ENCODE measurements around the gene MLEC.
A peak's percentile ranks its signal among the peaks of the same experiment; 100 is the strongest.
"Not testable (repeated sequence)": the region's sequence is repeated elsewhere in the genome, so short reads cannot be mapped to it uniquely, and the experiment has no call there.

The MLEC gene

DNA sequence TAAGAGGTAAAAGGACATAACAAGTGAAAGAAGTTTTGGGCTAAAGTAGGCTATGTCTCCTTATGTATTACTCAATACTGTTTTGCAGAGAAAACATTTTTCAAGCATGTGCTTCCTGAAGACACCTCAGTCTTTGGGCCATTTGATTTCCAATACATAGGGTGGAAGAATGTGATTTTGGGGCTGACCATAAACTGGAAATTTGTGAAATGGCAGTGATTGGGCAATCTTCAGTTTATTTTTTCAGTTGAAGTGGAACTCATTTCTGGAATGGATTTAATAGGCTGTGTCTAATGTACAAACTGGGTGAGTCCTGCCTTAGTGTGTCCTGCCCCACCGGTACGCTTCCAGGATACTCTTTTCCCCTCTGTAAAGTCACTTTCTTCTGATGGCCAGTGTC, 35.8 kb downstream of the MLEC start:
- no peak for DNase-seq

DNA sequence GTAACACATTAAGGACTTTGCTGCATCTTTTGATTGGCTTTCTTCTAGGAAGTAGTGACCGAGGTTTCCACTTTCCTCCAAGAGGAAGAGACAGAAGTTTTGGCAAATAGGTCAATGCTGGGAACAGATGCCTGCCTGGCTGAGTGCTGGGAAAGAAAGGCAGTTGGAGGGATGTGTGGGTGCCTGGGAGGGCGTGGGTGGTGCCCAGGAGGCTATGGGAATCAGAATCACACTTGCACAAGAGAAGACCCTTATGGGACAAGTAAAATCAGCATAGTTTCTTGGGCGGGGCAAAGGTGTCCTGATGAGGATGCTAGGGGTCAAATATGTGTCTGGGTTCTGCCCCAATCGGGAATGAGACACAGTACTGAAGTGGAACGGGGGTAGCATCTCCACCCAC, 37.8 kb downstream of the MLEC start:
- DNase-seq: no peak

DNA sequence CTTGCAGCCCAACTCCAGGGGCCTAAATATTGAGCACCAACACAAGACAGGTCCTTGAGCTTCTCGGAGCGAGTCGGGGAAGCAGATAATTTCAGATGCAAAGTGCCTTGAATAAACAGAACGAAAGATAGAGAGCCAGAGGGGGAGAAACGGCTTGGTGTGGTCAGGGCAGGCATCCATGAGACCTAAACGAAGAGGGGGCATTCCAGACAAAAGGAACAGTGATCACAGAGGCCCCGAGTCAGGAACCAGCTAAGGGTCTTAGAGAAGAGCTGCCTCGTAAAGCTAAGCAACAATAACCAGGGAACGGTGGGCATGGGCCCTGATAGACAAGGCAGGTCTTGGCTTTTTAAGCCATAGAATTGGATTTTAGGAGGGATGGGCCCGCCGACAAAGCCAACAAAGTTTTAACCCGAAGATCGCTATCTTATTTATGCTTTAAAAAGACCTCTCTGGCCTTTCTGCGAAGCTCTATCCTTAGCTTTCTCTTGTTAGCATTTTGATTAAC, 38.3 kb downstream of the MLEC start:
- no peak for DNase-seq

DNA sequence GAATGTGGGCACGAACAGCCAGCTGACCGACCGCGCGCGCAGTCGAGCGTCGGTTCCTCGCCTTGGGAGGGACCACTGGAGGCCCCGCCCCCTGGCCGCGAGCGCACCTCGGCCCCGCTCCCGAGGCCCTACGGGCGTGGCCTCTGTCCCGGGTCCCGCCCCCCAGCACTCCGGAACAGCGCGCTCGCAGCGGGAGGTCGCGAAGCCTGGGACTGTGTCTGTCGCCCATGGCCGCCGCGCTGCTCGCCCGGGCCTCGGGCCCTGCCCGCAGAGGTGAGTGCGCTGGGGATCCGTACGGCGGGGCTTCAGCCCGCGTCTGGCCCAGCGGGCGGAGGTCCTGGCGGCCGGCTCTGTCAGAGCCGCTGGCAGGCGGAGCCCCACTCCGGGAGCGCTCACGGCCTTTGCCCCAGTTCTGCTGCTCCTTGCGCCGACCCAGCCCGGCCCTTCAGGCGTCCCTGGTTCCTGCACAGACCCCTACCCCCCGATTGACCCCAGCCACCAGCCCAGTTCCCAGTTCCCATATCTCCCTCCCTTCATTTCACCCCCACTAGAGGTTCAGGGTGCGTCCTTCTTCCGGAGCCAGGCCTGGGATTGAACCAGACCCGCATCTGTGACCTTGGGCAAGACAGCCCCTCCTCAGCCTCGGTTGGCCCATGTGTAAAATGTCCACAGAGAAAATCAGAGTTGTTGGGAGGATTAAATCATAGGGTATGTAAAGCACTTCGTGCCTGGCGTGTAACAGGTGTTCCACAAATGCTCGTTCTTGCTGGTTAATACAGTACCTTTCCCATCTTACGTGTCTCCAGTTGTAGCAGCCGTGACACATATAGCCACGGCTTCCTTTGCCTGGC, 38.9 kb downstream of the MLEC start, which contains the start of gene ACADS:
Gene ACADS, plus strand, starts transcription at position 168 of the 851 bp plus-strand sequence. Its CDS starts 60 bp downstream, at position 228.
- peak; percentile 84 to 88 (median 86) for DNase-seq

DNA sequence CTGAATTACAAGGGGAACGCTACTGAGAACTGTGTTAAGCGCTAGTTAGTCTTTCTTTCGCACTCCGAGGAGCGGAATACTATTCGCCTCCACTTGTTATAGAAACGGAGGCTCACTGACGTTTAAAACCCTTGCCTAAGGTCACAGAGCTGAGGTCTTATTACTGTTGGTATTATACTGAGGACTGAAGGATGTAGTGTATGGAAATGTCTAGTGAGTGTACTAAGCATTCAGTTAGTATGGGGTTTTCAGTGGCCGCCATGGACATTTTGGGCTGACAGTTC, 39.5 kb downstream of the MLEC start:
- DNase-seq: no peak

DNA sequence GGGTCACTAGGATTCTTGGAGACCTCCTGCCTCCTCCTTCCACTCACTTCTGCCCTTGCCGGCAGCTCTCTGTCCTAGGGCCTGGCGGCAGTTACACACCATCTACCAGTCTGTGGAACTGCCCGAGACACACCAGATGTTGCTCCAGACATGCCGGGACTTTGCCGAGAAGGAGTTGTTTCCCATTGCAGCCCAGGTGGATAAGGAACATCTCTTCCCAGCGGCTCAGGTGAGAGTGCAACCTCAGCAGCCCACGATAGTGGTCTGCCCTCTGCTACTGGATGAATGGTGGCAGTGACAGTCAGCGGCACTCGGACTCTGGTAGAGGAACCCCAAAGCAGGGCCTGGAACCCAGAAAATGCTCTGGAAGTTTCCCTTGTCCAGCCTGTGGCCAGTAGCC, 40.0 kb downstream of the MLEC start:
- DNase-seq: no peak

DNA sequence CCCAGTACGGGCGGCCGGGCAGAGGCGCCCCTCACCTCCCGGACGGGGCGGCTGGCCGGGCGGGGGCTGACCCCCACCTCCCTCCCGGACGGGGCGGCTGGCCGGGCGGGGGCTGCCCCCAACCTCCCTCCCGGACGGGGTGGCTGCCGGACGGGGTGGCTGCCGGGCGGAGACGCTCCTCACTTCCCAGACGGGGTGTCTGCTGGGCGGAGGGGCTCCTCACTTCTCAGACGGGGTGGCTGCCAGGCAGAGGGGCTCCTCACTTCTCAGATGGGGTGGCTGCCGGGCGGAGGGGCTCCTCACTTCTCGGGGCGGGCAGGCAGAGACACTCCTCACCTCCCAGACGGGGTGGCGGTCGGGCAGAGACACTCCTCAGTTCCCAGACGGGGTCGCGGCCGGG, 45.2 kb downstream of the MLEC start:
- DNase-seq: not testable (repeated sequence)

DNA sequence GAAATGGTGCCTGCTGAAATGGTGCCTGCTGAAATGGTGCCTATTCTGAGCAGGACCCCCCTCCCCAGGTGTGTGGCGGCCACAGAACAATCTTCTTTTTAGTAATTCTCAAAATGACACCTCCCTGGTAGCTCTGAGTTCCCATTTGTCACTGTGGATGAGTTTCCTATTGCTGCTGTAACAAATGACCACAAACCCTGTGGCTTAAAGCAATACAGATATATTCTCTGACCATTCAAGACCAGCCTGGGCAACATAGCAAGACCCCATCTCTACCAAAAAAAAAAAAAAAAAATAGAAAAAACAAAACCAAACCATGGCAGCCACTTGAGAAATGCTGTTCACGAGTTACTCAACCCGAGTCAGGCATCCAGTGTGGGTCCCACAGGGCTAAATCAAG, 46.6 kb downstream of the MLEC start:
- DNase-seq: no peak

DNA sequence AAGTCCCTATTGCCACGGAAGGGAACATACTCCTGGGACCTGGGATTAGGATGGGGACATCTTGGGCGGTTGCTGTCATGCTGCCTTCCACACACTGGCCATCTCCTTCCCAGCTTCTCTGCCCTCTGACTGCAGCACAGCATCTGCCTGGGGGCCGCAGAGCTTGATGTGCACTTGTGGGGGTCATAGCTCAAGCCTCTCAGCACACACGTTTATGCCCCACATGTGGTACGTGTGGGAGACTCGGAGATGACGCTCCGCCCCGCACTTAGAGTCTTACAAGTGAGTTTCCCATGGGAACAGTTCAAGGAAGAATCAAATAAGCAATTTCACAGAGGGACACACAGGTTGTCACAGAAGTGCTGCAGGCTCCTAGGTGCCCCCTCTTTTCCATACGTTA, 47.3 kb downstream of the MLEC start:
- no peak for DNase-seq

DNA sequence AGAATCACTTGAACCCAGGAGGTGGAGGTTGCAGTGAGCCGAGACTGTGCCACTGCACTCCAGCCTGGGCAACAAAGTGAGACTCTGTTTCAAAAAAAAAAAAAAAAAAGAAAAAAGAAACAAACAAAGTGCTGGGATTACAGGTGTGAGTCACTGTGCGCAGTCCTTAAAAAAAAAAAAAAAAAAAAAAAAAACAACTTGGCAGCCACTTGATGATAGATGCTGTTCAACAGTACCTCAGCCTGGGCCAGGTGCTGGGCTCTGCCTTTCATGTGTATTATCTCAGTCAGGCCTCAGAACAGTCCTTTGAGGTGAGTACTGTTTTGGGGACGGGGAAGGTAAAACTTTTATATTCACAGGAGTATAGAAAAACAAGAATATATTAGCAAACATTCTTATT, 48.2 kb downstream of the MLEC start:
- DNase-seq: no peak

DNA sequence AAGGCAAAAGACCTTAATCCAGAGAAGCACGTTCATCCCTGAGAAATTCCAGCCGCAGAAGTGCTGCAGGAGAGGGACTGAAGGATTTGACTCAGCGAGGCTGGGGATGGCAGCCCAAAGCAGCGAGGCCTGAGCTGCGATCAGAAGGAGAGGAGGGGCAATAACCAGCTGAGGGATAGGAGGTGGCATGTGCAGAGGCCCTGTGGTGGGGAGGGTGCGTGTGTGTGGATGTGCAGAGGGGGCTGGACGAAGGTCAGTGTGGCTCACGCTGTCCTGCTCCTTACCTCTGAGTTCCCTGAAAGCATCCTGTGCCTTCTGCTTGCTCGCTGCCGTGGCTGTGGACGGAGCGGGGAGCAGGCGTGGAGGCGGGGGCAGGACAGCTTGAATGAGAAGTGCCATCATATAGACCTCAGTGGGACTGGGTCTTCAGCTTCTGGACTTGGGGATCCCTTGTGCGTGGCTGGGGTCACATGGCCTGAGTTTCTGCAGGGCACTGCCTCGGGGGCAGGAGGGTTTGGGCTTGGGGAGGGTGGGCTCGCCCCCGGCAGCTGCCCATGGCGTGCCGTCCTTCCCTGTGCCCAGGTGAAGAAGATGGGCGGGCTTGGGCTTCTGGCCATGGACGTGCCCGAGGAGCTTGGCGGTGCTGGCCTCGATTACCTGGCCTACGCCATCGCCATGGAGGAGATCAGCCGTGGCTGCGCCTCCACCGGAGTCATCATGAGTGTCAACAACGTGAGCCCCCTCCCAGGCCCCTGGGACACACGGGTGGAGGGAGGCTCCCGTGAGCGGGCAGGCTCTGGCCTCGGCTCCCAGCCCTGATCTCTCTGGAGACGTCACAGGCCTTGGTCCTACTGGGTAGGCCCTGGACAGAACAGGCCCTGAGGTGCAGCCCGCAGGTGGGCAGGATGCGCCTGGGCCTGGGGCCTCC, 49.7 kb downstream of the MLEC start:
- no peak for DNase-seq

DNA sequence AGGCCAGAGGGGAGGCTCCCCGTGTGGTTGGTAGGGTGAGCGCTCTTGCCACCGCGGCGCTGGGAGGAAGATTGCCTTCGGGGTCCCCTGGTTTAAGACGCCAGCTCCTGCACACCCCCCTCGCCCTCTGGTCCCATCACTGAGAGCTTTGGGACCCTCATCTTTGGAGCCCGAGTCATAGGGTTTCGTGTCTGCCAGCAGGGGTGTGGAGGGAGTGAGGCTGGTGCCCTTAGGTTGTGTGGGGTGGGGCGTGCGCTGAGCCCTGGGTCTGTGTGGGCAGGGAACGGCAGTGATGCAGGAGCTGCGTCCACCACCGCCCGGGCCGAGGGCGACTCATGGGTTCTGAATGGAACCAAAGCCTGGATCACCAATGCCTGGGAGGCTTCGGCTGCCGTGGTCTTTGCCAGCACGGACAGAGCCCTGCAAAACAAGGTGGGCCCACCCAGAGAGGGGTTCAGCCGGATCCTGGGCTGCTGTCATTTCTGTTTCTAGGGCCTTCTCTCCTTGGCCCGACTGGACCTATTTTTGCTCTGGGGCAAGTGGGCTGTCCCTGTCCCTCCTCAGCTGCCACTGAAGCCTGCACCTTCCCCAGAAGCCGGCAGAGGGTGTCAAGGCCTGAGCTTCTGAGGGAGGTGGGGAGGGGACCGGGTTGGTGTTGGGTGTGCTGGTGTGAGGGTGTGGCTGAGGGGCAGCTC, 50.8 kb downstream of the MLEC start:
- no peak for DNase-seq

DNA sequence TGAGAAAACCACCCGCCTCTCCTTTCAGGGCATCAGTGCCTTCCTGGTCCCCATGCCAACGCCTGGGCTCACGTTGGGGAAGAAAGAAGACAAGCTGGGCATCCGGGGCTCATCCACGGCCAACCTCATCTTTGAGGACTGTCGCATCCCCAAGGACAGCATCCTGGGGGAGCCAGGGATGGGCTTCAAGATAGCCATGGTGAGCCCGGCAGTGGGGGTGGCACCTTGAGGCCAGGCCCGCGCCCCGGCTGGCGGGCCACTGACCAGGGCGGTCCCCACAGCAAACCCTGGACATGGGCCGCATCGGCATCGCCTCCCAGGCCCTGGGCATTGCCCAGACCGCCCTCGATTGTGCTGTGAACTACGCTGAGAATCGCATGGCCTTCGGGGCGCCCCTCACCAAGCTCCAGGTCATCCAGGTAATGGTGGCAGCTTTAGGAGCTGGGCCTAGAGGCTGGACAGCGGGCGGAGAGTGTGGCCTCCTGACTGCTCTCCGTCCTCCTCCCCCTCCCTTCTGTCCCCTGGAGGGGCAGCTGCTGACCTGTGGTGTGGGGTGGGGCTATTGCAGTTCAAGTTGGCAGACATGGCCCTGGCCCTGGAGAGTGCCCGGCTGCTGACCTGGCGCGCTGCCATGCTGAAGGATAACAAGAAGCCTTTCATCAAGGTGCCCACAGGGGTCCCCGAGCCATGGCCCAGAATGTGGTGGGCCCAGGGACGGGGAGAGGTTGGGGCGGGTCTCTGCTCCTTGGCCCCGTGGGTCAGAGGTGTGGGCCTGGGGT, 51.5 kb downstream of the MLEC start:
- DNase-seq: no peak

DNA sequence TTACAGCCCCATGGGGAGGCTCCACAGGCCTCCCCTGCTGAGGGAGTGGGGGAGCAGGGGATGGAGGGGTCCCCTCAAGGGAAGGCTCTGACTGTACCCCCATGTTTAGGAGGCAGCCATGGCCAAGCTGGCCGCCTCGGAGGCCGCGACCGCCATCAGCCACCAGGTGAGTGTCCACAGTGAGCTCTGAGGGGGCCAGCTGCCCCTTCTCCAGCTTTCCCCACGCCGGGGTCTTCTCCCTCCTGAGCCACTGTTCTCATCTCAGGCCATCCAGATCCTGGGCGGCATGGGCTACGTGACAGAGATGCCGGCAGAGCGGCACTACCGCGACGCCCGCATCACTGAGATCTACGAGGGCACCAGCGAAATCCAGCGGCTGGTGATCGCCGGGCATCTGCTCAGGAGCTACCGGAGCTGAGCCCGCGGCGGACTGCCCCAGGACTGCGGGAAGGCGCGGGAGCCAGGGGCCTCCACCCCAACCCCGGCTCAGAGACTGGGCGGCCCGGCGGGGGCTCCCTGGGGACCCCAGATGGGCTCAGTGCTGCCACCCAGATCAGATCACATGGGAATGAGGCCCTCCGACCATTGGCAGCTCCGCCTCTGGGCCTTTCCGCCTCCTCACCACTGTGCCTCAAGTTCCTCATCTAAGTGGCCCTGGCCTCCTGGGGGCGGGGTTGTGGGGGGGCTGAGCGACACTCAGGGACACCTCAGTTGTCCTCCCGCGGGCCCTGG, 52.2 kb downstream of the MLEC start:
- DNase-seq: no peak

DNA sequence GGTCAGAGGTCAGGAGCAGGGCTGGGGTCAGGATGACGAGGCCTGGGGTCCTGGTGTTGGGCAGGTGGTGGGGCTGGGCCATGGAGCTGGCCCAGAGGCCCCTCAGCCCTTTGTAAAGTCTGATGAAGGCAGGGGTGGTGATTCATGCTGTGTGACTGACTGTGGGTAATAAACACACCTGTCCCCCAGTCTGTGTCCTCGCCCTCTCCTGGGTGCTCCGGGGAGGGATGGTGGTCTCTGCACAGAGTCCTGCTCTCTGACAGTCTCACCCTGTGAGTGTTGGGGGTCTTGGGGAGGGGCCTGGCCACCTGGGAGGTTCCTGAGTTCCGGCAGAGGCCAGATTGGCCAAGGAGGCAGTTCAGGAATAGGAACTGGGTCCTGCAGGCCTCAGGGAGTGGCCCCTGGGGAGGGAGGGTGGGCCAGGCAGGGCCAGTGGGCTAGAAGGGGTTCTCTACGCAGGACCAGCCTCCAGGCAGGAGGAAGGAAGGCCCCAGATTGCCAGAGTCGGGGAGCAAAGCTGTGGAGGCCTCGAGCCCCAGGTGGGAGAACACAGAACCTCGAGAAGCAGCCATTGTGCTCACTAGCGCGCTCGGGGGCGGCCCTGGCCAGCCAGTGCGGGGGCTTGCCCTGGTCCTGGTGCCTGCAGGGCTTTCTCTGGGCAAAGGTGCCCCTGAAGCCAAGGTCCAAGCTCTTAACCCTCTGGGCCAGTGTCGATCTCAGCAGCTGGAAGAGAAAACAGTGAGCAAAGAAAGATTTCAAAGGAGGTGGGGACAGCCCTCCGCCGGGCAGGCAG, 53.1 kb downstream of the MLEC start:
- DNase-seq: no peak

DNA sequence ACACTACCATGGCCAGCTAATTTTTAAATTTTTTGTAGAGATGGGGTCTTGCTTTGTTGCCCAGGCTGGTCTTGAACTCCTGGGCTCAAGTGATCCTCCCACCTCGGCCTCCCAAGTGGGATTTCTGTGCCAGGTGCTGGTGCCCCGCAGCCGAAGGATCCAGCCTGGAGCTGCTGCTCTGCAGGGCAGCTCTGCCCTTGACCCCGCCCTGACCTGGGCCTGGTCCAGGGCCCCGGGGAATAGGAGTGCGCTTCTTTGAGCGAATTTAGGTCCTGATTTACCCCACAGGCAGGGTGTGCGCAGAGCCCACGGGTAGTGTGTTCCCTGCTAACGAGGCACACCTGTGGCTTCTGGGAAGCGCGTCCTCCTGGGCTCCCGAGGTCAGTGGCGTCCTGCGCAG, 53.9 kb downstream of the MLEC start:
- no peak for DNase-seq

DNA sequence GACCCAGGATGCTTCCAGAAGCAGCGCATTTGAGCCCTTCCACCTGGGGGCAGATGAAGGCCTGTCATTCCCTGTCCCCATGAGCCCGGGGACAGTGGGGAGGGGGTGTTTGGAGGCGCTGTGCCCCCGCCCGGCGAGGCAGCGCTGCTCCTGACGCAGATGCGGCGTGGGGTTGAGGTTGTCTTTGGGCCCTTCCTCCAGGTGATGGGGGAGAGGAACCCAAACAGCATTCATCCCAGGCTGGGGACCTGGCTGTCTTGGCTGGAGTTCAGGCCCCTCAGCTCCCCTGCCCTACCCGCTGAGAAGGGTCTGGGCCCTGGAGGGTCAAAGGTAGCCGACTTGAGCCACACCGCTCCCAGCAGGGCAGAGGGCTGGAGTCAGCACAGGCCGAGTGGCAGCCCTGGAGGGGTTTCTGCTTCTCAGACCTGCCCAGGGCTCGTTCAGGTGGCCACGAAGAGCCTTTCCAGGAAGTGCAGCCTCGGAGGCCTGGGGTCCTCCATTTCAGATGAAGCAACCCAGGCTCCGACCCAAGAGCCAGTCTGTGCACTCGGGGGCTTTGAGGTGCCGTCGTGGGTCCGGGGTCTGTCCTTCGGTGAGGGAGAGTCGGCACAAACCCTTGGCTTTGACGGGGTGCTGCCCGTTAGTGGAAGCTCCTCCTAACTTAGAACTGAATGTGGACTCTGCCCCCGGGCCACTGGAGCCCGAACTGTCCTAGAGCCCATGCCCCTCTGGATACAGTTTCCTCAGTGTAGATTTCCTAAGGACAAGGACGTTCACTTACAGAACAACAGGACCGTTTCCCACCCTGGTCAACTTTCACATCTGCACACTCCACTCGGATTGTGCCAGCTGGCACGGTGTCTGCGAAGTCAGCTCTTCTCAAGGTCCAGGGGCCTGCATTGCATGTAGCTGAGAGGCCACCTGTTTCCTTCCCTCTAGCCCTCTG, 54.8 kb downstream of the MLEC start:
- DNase-seq: no peak

DNA sequence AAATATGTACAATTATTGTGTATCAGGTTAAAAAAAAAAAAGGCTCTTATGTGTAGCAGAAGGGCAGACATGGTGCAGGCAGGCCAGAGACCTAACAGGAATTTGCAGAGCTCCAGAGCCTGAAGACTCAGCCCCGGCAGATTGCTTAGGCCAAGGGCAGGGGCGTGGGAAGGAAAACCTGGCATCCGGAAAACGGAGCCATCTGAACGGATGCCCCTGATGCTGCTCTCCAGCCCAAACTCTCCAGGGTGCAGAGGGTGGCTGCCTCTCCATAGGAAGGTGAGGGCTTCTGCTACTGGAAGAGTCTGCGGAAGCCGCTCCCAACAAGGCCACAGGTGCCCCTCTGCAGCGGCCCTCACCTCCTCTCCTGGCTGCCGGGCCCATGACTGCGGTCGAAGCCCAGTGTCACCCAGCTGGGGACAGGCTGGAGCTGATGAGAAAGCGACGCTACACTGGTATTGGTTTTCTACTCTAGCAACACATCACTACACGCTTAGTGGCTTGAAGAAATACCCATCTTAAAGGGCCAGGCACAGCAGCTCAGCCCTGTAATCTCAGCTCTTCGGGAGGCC, 58.1 kb downstream of the MLEC start:
- DNase-seq: no peak

DNA sequence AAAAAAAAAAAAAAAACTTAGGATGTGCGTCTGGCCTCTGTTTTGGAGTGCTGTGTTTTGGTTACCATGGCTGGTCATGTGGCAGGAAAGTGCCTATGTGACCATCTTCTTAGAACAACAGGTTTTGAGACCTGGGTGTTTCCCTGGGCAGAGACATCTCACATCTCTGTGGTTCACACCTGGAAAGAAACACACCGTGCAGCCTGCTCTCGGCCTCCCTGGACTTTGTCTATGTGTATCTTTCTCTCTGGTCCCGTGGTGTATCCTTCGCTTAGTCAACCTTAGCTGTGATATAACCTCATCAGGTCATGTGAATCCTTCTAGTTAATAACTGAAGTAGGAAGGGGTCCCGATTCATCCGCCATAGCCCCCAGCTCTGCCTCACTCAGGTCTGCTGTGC, 61.3 kb downstream of the MLEC start:
- no peak for DNase-seq

Measured in T-helper 1 cell (primary cell).